ENCODE data around the gene CALCOCO1. TPM values are rescaled to one million over a fixed set of nuclear protein-coding genes. Genes with fewer than 3 reads are reported as not detected.

The CALCOCO1 gene
- total and polyA plus RNA-seq, 2 of the 13 experiments (the other 11 are each of a cell fraction or from before 2014, with no cell fraction given), result 7.7 to 47.7 TPM

- peak; percentile 98 for TF ChIP-seq ZMAT3 (CRISPR knock-in tag; conservative IDR thresholded peaks at IDR 0.05)
- TF ChIP-seq ZFP90 (CRISPR knock-in tag; IDR thresholded peaks at IDR 0.05; ENCODE audit: borderline replicate concordance), result peak; percentile 67
- TF ChIP-seq ETV5 (CRISPR knock-in tag; IDR thresholded peaks at IDR 0.05; ENCODE audit: borderline replicate concordance), result peak; percentile 87
- TF ChIP-seq TERF1 (CRISPR knock-in tag; IDR thresholded peaks at IDR 0.05), result no peak
- peak; percentile 73 for TF ChIP-seq ZBTB20 (CRISPR knock-in tag; IDR thresholded peaks at IDR 0.05; ENCODE audit: borderline replicate concordance, low read depth)
- TF ChIP-seq MED8 (CRISPR knock-in tag; IDR thresholded peaks at IDR 0.05; ENCODE audit: insufficient replicate concordance), result peak; percentile 86
- TF ChIP-seq BCLAF1 (IDR thresholded peaks at IDR 0.05), result no peak
- peak; percentile 93 for TF ChIP-seq THAP9 (CRISPR knock-in tag; IDR thresholded peaks at IDR 0.05; ENCODE audit: borderline replicate concordance)
- TF ChIP-seq ATF3 (CRISPR knock-in tag; IDR thresholded peaks at IDR 0.05), result peak; percentile 42
- peak; percentile 90 for TF ChIP-seq PHF21A (CRISPR knock-in tag; IDR thresholded peaks at IDR 0.05)
- TF ChIP-seq ZNF382 (CRISPR knock-in tag; IDR thresholded peaks at IDR 0.05; ENCODE audit: borderline replicate concordance), result no peak
- peak; percentile 86 for TF ChIP-seq DR1 (CRISPR knock-in tag; IDR thresholded peaks at IDR 0.05)
- no peak for TF ChIP-seq ZBTB3 (CRISPR knock-in tag; IDR thresholded peaks at IDR 0.05; ENCODE audit: borderline replicate concordance, low read depth)
- peak; percentile 95 for TF ChIP-seq HNF1B (CRISPR knock-in tag; IDR thresholded peaks at IDR 0.05)
- no peak; the same call in 1 of the 2 replicates for TF ChIP-seq E2F5 (CRISPR knock-in tag; conservative IDR thresholded peaks at IDR 0.05)
These were observed 51.3 kb downstream of the CALCOCO1 start, which contains the start of gene ATP5MC2 (continued) for GRCh38 chr12:53675701-53676607.

All from HepG2 (cell line).